Ecto neural progenitor cell (in vitro differentiated cells): ENCODE measurements around the gene CISD2.
"Not testable (repeated sequence)": the region's sequence is repeated elsewhere in the genome, so short reads cannot be mapped to it uniquely, and the experiment has no call there.

Source experiments
- DNase-seq: peaks from one replicate; pipeline ENCODE4 v3.0.0-alpha.2; 2018; ENCODE audit warnings: low spot score

The CISD2 gene

DNA sequence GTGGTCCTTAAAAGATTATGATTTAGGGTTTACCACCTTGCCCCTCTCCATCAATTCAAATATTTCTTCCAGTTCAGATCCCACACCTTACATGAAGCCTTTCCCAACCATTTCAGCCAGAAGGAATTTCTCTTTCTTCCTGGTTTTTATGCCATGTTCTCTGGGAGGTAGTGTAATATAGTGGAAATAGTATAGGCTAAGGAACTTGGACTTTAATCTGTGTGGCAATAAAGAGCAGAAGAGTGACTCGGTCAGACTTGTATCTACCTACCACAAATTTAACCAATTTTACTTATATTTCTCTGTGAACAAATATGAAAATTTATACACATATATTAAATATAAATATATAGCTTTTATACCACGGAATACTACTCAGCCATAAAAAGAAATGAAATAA lies 18.4 kb upstream of the CISD2 start:
- no peak for DNase-seq

GRCh38 chr4:102858828-102859464 lies 9.8 kb upstream of the CISD2 start:
- DNase-seq: no peak

DNA sequence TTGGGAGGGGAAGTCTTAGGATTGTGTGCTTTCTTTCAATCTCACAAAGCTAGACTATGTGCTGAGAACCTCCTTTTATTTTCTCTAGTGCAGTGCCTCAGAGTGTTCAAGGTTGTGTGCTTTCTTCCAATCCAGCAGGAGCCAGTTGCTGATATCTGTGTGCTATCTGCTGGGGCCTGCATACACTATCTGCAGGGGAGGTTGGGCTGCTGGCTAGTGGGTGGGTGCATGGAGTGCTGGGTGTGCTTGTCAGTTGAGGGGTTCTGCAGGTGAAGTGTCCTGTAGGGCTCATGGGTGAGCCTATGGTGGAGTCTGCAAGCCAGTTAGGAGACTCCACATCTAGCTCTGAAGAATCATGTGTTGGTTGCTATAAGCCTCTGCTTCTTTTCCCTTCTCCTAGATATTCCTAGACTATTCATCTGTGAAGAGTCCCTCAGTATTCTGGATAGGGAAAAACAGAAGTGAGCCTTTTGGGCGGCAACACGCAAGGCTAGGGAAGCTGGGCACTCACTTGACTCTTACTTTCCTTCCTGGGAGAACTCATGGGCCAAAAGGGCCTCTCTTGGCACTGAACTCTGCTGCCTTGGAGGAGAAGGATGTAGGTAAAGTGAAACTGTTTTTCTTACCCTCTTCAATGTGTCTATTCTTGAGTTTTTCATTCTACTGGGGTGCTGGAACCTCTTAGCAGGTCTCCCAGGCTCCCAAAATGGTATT lies 8.0 kb upstream of the CISD2 start:
- no peak for DNase-seq

DNA sequence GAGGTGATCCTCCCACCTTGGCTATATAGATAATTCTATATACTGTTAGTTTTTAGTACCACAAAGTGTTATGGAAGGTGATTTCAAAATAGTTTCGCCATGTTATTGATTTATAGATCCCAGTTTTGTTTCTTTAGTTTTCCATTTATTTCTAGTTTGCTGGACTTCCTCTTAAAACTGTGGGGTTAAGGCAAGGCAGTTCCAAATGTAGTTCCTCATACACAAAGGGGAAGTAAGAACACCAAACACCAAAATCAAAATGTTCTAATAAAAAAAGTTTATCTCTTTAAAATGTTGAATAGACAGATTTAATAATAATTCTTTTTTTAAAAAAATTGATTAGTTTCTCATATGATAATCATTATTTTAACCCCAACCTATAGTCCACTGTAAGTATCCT lies 6.8 kb upstream of the CISD2 start:
- DNase-seq: no peak

DNA sequence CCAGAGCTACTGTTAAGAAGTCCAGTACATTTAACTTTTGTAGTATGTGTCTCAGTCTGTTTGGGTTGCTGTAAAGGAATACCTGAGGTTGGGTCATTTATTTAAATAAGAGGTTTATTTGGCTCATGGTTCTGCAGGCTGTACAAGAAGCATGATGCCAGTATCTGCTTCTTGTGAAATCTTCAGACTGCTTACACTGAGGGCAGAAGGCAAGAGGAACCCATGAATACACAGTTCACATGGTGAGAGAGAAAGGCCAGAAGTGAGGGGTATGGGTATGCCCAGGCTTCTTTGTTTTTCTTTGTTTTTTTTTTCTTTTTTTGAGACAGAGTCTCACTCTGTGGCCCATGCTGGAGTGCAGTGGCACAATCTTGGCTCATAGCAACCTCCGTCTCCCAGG lies 6.0 kb upstream of the CISD2 start:
- DNase-seq: no peak

- DNase-seq: not testable (repeated sequence)
These were observed 3.5 kb upstream of the CISD2 start for GRCh38 chr4:102865327-102865726.

- DNase-seq: no peak
These were observed 1.3 kb upstream of the CISD2 start for GRCh38 chr4:102867278-102868152.

- no peak for DNase-seq
These were observed 525 bp upstream of the CISD2 start for GRCh38 chr4:102868153-102868780.

DNA sequence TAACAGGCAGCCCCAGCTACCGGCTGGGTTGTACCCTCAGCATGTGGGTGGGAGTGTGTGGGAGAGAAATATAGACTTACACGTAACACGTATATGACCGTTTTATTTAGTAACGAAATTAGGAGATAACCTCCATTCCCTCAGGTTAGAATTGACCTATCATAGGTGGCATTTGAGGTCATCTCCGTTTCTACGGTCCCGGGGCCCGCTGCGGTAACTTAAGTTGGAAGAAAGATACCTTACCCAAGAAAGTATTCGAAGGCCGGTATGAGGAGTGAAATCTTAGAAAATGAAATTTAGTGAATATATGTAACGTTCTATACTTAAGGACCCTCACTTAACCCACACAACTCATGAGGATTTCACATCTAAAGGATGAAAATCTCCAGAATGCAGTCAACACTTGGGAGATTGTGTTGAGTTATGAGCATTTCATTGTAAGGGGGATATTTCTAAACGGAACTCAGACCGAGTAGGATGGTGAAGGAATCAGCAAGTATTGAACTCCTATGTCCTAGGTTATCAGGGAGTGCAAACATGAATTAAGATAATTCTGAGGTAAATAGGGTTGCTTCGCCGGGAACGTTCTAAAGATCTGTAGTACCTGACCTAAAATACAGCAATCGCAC lies 891 bp downstream of the CISD2 start:
- DNase-seq: no peak

DNA sequence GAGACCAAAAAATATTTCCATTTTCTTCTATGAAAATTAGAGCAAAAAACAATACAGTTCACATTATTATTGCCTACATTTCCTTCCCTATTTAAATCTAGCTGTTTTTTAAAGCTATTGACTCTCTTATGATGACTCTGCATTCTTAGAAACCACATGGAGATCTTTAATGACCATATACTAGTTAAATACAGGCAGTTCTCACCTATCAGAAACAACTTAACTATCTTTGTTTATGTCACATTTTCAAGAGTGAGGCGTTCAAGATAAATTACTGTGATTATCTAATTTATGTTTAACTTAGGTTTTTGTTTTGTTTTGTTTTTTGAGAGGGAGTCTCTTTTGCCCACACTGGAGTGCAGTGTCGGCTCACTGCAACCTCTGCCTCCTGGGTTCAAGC lies 3.0 kb downstream of the CISD2 start:
- DNase-seq: no peak

- DNase-seq: not testable (repeated sequence)
These were observed 8.8 kb downstream of the CISD2 start for GRCh38 chr4:102877477-102878106.

GRCh38 chr4:102878349-102878748 lies 9.6 kb downstream of the CISD2 start:
- DNase-seq: not testable (repeated sequence)

GRCh38 chr4:102878901-102879300 lies 10.1 kb downstream of the CISD2 start:
- no peak for DNase-seq

GRCh38 chr4:102881343-102881742 lies 12.6 kb downstream of the CISD2 start:
- DNase-seq: no peak

GRCh38 chr4:102883278-102883677 lies 14.5 kb downstream of the CISD2 start:
- DNase-seq: no peak

DNA sequence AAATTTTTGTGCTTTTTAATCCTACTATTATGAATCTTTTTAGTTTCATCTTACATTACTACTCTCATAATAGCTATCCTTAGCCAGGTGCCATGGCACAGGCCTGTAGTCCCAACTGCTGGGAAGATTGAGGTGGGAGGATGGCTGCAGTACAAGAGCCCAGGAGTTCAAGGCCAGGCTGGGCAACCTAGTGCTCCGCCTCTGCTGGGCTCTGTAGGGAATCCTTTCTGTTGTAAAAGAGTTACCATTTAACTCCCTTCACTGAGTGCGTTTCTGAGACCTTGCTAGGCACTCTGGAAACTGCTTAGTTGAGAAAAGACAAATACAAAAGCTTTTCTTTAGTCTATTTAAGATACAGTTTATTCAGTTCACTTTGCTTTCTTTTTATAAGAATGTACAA lies 19.8 kb downstream of the CISD2 start:
- DNase-seq: not testable (repeated sequence)

DNA sequence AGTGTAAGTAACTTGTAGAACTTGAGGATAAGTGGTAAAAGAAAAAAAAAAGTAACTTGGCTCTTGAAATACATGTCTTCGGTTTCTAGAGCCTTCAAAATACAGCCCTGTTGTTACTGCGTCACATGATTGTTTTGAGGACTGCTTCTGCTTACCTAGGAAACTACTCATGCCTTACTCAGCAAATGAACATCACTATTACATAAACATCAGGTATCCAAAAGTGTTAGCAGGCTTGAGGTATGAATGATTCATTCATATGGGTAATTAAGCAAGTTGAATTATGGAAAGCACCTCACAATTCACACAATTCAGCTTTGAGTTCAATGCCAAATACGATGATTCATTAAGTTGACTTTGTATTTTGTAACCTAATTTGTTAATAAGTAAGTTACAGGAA lies 21.1 kb downstream of the CISD2 start:
- not testable (repeated sequence) for DNase-seq

- DNase-seq: not testable (repeated sequence)
These were observed 27.8 kb downstream of the CISD2 start for GRCh38 chr4:102896547-102896946.

GRCh38 chr4:102897610-102898009 lies 28.8 kb downstream of the CISD2 start:
- not testable (repeated sequence) for DNase-seq

- no peak for DNase-seq
These were observed 33.0 kb downstream of the CISD2 start for GRCh38 chr4:102901804-102902203.

GRCh38 chr4:102918859-102919258 lies 50.1 kb downstream of the CISD2 start:
- DNase-seq: no peak
